K562 (cell line): ENCODE data around the gene STK16. TPM values are rescaled to one million over a fixed set of nuclear protein-coding genes. Genes with fewer than 3 reads are reported as not detected.

Experiments used
- ATAC-seq: fragments of 200-7000 bp; cut with Tn5 transposase; 3 replicates; pipeline ENCODE4 v1.9.1; 2020; ENCODE audit warnings: moderate library complexity
- BruUV-seq: library from RNA; stranded (reverse); fragments of 400-500 nt; replicated peaks from 2 replicates; lab custom pipeline; 2021; lab: Mats Ljungman, UMichigan
- CTCF ChIA-PET: fragments of 300-600 bp; formaldehyde crosslinking; extraction: SDS; loops from one replicate; lab custom pipeline; 2021; ENCODE audit warnings: low intra/inter-chr PET ratio; lab: Yijun Ruan, JAX
- POLR2A ChIA-PET: fragments of 300-600, 350-650 bp; sonication (Branson Sonifier 250); formaldehyde crosslinking; extraction: SDS; loops from one replicate; lab custom pipeline; 2021; ENCODE audit warnings: antibody characterized with exemption, inconsistent platforms; lab: Yijun Ruan, JAX
- DNase-seq, 4 experiments: peaks; one replicate each; pipeline versions ENCODE4 v3.0.0 to v3.0.0-alpha.2; 2011 to 2018; ENCODE audit warnings: low spot score in 3 of 4, mixed read lengths in 3 of 4; ENCODE audit errors: extremely low read depth in 1 of 4
- FAIRE-seq: peaks from 2 replicates; lab custom pipeline; 2011; peaks lifted over from hg19 to GRCh38; lab: Jason Lieb, UNC
- H2AFZ ChIP-seq: 2 replicates; pipeline ENCODE4 v1.6.0; 2011; ENCODE audit warnings: low read depth, low read length, control low read depth, inconsistent platforms
- H3K27ac ChIP-seq: fragments of 200-600 bp; 3 replicates; pipeline ENCODE4 v1.8.0; 2011; ENCODE audit warnings: low read depth, mild to moderate bottlenecking, control low read depth, inconsistent platforms, low read length, moderate library complexity, mixed read lengths; ENCODE audit errors: extremely low read depth
- H3K27me3 ChIP-seq, 2 experiments: fragments of 300-600 bp in 1 of 2; 2 replicates in 1 of 2; 3 replicates in 1 of 2; pipeline versions ENCODE4 v1.6.0 to v1.8.0; 2011; ENCODE audit warnings: inconsistent platforms in 2 of 2, low read length in 2 of 2, mild to moderate bottlenecking in 1 of 2, mixed read lengths in 1 of 2, moderate library complexity in 1 of 2; ENCODE audit not compliant: control insufficient read depth in 2 of 2, insufficient read depth in 2 of 2
- H3K36me3 ChIP-seq: fragments of 300-600 bp; 3 replicates; pipeline ENCODE4 v1.8.0; 2011; ENCODE audit warnings: mild to moderate bottlenecking, low read length, inconsistent platforms; ENCODE audit not compliant: control insufficient read depth, insufficient read depth
- H3K4me1 ChIP-seq, 2 experiments: fragments of 200-600 bp in 1 of 2; replicated peaks in 1 of 2; 2 replicates in 1 of 2; 3 replicates in 1 of 2; pipeline versions ENCODE4 v1.5.1 to v1.8.0; 2011; ENCODE audit warnings: inconsistent platforms in 2 of 2, low read length in 2 of 2, mild to moderate bottlenecking in 1 of 2, mixed read lengths in 1 of 2, moderate library complexity in 1 of 2; ENCODE audit not compliant: control insufficient read depth in 2 of 2, insufficient read depth in 2 of 2
- H3K4me2 ChIP-seq: 2 replicates; pipeline ENCODE4 v1.6.1; 2011; ENCODE audit warnings: low read length, control low read depth, inconsistent platforms, mixed read lengths; ENCODE audit not compliant: insufficient read depth
- H3K4me3 ChIP-seq: fragments of 200-600 bp; sonication (generic), shearing (Covaris generic); 2 replicates; pipeline ENCODE4 v1.5.1; 2016; ENCODE audit warnings: control low read depth, inconsistent platforms
- H3K79me2 ChIP-seq: fragments of 200-600 bp; 3 replicates; pipeline ENCODE4 v1.8.0; 2011; ENCODE audit warnings: low read length, inconsistent platforms; ENCODE audit not compliant: control insufficient read depth, insufficient read depth
- H3K9ac ChIP-seq, 2 experiments: 2 replicates each; pipeline versions ENCODE4 v1.6.0 to v1.6.1; 2011; ENCODE audit warnings: low read depth in 2 of 2, low read length in 2 of 2, control low read depth in 1 of 2, inconsistent platforms in 1 of 2, mild to moderate bottlenecking in 1 of 2, mixed read lengths in 1 of 2; ENCODE audit not compliant: insufficient read depth in 1 of 2
- H3K9me1 ChIP-seq: one replicate; pipeline ENCODE4 v1.6.0; 2011; ENCODE audit warnings: inconsistent platforms, mild to moderate bottlenecking, low read length, moderate library complexity; ENCODE audit not compliant: control insufficient read depth, insufficient read depth
- H3K9me3 ChIP-seq: replicated peaks from 2 replicates; pipeline ENCODE4 v1.5.1; 2011; ENCODE audit warnings: low read depth, low read length, inconsistent platforms; ENCODE audit not compliant: control insufficient read depth, insufficient read depth
- H4K20me1 ChIP-seq: replicated peaks from 2 replicates; pipeline ENCODE4 v1.6.1; 2011; ENCODE audit warnings: low read length, inconsistent platforms, mixed read lengths; ENCODE audit not compliant: control insufficient read depth, insufficient read depth
- ESRRB ChIP-seq: fragments of 250-450 bp; sonication (Bioruptor Pico); IDR thresholded peaks from 2 replicates; pipeline ENCODE4 v1.5.0; 2020; ENCODE audit warnings: mild to moderate bottlenecking, moderate library complexity, borderline replicate concordance
- GABPB1 ChIP-seq: sonication (generic); formaldehyde crosslinking; IDR thresholded peaks from 2 replicates; pipeline ENCODE4 v1.8.0; 2022; ENCODE audit warnings: mild to moderate bottlenecking, missing genetic modification reagents
- IRF2 ChIP-seq: sonication (generic); formaldehyde crosslinking; IDR thresholded peaks from 2 replicates; pipeline ENCODE4 v1.8.1; 2022; ENCODE audit warnings: mild to moderate bottlenecking, missing genetic modification reagents
- MED1 ChIP-seq: sonication (generic); formaldehyde crosslinking; IDR thresholded peaks from 2 replicates; pipeline ENCODE4 v1.8.1; 2023; ENCODE audit warnings: missing genetic modification reagents, borderline replicate concordance
- POLR3A ChIP-seq: IDR thresholded peaks from 2 replicates; pipeline ENCODE4 v1.6.1; 2011; ENCODE audit warnings: borderline replicate concordance, mild to moderate bottlenecking, moderate library complexity; ENCODE audit not compliant: insufficient read length, insufficient read depth; ENCODE audit errors: extremely low read depth
- RBBP5 ChIP-seq: fragments of 200-600 bp; sonication (generic); IDR thresholded peaks from 2 replicates; pipeline ENCODE4 v1.6.1; 2012; ENCODE audit warnings: borderline replicate concordance, mild to moderate bottlenecking, low read length, control low read depth, inconsistent platforms; ENCODE audit not compliant: insufficient read depth, poor library complexity, severe bottlenecking
- ZBTB7A ChIP-seq: IDR thresholded peaks from 2 replicates; pipeline ENCODE4 v1.6.1; 2011; ENCODE audit warnings: low read depth, mild to moderate bottlenecking, low read length, moderate library complexity, borderline replicate concordance; ENCODE audit not compliant: control insufficient read depth
- ZSCAN32 ChIP-seq: fragments of 450-650 bp; formaldehyde crosslinking; IDR thresholded peaks from 2 replicates; pipeline ENCODE4 v1.4.0; 2020; ENCODE audit warnings: mild to moderate bottlenecking, moderate library complexity
- WGBS: fragments of 100-300 bp; shearing (Covaris generic); methylation state at CpG from one replicate; pipeline ENCODE4 v1.1.6; 2016; ENCODE audit warnings: low coverage, mixed read lengths; ENCODE audit not compliant: insufficient coverage; ENCODE audit errors: missing lambda C conversion rate; 5-methylcytosine and 5-hydroxymethylcytosine counted together
- in situ Hi-C: fragments of 300-500 bp; cut with MboI; formaldehyde crosslinking; loops from 4 replicates; pipeline ENCODE4 v1.15.0; 2018; ENCODE audit warnings: inconsistent platforms, mixed read lengths
- intact Hi-C: fragments of 100-400 bp; cut with micrococcal nuclease; formaldehyde crosslinking; loops from 2 replicates; pipeline ENCODE4 v1.14.2; 2022
- polyA plus RNA-seq, 8 experiments: library from polyadenylated mRNA; depleted of rRNA in 4 of 8; stranded (reverse) in 5 of 8; unstranded in 3 of 8; fragments of >200 nt; fragmentation: Nextera tagmentation in 2 of 8; fragmentation: Illumina TruSeq in 1 of 8; extraction: Ambion mirVana in 2 of 8; extraction: Trizol in 1 of 8; gene quantifications; 2 replicates each; pipeline versions ENCODE4 v1.2.1 to v1.2.3, GENCODE V29; 2011 to 2014; ENCODE audit warnings: inconsistent platforms in 1 of 8, missing spikeins in 1 of 8
- total RNA-seq, 7 experiments: library from RNA; depleted of rRNA in 6 of 7; stranded (reverse); fragments of >200 nt in 6 of 7; fragmentation: Illumina TruSeq in 2 of 7; extraction: Trizol in 2 of 7; gene quantifications; 2 replicates each; pipeline versions ENCODE4 v1.2.1 to v1.2.3, GENCODE V29; 2011 to 2021; ENCODE audit warnings: low replicate concordance in 1 of 7
- TF ChIP-seq, protein P1 (sequence below): fragments of 450-650 bp; formaldehyde crosslinking; IDR thresholded peaks from 2 replicates; pipeline ENCODE4 v1.4.0; 2020; ENCODE audit warnings: mild to moderate bottlenecking
- TF ChIP-seq, protein P2 (sequence below): IDR thresholded peaks from 2 replicates; pipeline ENCODE4 v1.6.1; 2011; ENCODE audit not compliant: insufficient read length; ENCODE audit errors: extremely low read depth

Gene STK16
- total and polyA plus RNA-seq, 9 of the 15 experiments (the other 6 are each of a cell fraction or from before 2014, with no cell fraction given): 5.4 to 36.2 (median 17.8) TPM

- 98% methylated on average over 13 of the region's 15 CpGs for WGBS
- intact Hi-C loops: no loop called here
- ATAC-seq: no peak
- Histone ChIP-seq H3K9ac (no peak overlapping the region), H3K36me3 (peaks cover 70% of the 10 kb centered on the region), H3K27me3 (no peaks in the 10 kb centered on the region), H3K9me1 (no peaks in the 10 kb centered on the region)
- POLR2A ChIA-PET: interaction anchor here (0.7 kb wide), 1 partner anchor 24 kb away, joined by 3 read pairs; no protein-coding TSS in a partner anchor
- TF ChIP-seq GABPB1 (no peak), MED1 (CRISPR knock-in tag) (no peak), RBBP5 (no peak), ZBTB7A (no peak), POLR3A (no peak), ESRRB (no peak), ZSCAN32 (no peak), IRF2 (no peak)
- TF ChIP-seq, protein P1, sequence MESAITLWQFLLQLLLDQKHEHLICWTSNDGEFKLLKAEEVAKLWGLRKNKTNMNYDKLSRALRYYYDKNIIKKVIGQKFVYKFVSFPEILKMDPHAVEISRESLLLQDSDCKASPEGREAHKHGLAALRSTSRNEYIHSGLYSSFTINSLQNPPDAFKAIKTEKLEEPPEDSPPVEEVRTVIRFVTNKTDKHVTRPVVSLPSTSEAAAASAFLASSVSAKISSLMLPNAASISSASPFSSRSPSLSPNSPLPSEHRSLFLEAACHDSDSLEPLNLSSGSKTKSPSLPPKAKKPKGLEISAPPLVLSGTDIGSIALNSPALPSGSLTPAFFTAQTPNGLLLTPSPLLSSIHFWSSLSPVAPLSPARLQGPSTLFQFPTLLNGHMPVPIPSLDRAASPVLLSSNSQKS: no peak
- TF ChIP-seq, protein P2, sequence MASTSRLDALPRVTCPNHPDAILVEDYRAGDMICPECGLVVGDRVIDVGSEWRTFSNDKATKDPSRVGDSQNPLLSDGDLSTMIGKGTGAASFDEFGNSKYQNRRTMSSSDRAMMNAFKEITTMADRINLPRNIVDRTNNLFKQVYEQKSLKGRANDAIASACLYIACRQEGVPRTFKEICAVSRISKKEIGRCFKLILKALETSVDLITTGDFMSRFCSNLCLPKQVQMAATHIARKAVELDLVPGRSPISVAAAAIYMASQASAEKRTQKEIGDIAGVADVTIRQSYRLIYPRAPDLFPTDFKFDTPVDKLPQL: no peak
- TF ChIP-seq, all 486 proteins: peak for 0
- no peak overlapping the region for H3K4me2 ChIP-seq
- no peak overlapping the region for H2AFZ ChIP-seq
- 0 out of 2 replicates have a peak, but pooled peaks cover 2% of the 10 kb centered on the region for H4K20me1 ChIP-seq
- in situ Hi-C loops: no loop called here
- no peaks in the 10 kb centered on the region for H3K9me3 ChIP-seq
- no TSS peak for BruUV-seq
- H3K4me3 ChIP-seq: no peak overlapping the region
- FAIRE-seq (no peak), DNase-seq (no peak)
- no peak overlapping the region for H3K27ac ChIP-seq
- peaks cover 27% of the 10 kb centered on the region for H3K79me2 ChIP-seq
- CTCF ChIA-PET: no interaction called here
- H3K4me1 ChIP-seq: peaks cover 10 to 31% of the 10 kb centered on the region in 2 experiments; a peak in 4 of 5 replicates
Measured at GRCh38 chr2:219214141-219214540, 31.1 kb upstream of the STK16 start.
